H1 (cell line): ENCODE measurements around the gene TRPC4. TPM values are rescaled to one million over a fixed set of nuclear protein-coding genes. Genes with fewer than 3 reads are reported as not detected.

Experiments used
- CTCF ChIA-PET: fragments of 300-600 bp; sonication (Branson Sonifier 250); formaldehyde crosslinking; loops from one replicate; lab custom pipeline; 2021; ENCODE audit not compliant: partially characterized antibody; lab: Charles Lee
- POLR2A ChIA-PET: fragments of 300-600 bp; sonication (Branson Sonifier 250); formaldehyde crosslinking; loops from one replicate; lab custom pipeline; 2021; ENCODE audit warnings: inconsistent platforms; ENCODE audit not compliant: partially characterized antibody; lab: Charles Lee
- DNase-seq, 2 experiments: peaks; one replicate each; pipeline versions ENCODE4 v3.0.0 to v3.0.0-alpha.2; 2010 to 2022; ENCODE audit warnings: low spot score in 2 of 2, low read depth in 1 of 2, mixed read lengths in 1 of 2
- FAIRE-seq: peaks from 2 replicates; lab custom pipeline; 2011; peaks lifted over from hg19 to GRCh38; lab: Jason Lieb, UNC
- H2AFZ ChIP-seq: 2 replicates; pipeline ENCODE4 v1.8.1; 2012; ENCODE audit warnings: low read length, inconsistent platforms
- H2AK5ac ChIP-seq: 2 replicates; pipeline ENCODE4 v1.6.1; 2013; ENCODE audit warnings: low read depth, low read length
- H2BK120ac ChIP-seq: replicated peaks from 2 replicates; pipeline ENCODE3; 2013; ENCODE audit warnings: low read depth, low read length, inconsistent platforms
- H2BK12ac ChIP-seq: 2 replicates; pipeline ENCODE4 v1.6.1; 2013; ENCODE audit warnings: low read depth, low read length
- H2BK15ac ChIP-seq: 2 replicates; pipeline ENCODE4 v1.6.1; 2013; ENCODE audit warnings: low read length
- H2BK20ac ChIP-seq: 2 replicates; pipeline ENCODE4 v1.6.1; 2013; ENCODE audit warnings: low read length
- H2BK5ac ChIP-seq: 2 replicates; pipeline ENCODE4 v1.6.1; 2013; ENCODE audit warnings: low read depth, low read length
- H3K14ac ChIP-seq: 2 replicates; pipeline ENCODE4 v1.6.1; 2013; ENCODE audit warnings: inconsistent platforms; ENCODE audit not compliant: insufficient read length
- H3K18ac ChIP-seq: 2 replicates; pipeline ENCODE4 v1.6.1; 2013; ENCODE audit warnings: low read length; ENCODE audit errors: extremely low read depth
- H3K23ac ChIP-seq: 2 replicates; pipeline ENCODE4 v1.6.1; 2013; ENCODE audit warnings: inconsistent platforms; ENCODE audit not compliant: insufficient read length
- H3K23me2 ChIP-seq: 2 replicates; pipeline ENCODE4 v1.6.1; 2013; ENCODE audit warnings: low read depth, low read length
- H3K27ac ChIP-seq: 2 replicates; pipeline ENCODE4 v1.6.1; 2011; ENCODE audit warnings: low read depth, low read length, inconsistent platforms
- H3K27me3 ChIP-seq, 4 experiments: replicated peaks in 1 of 4; 1 replicate in 1 of 4; 2 replicates in 3 of 4; pipeline versions ENCODE4 v1.6.1 to v1.8.1; 2011 to 2013; ENCODE audit warnings: low read length in 3 of 4, mild to moderate bottlenecking in 3 of 4, inconsistent platforms in 2 of 4, mixed read lengths in 2 of 4, moderate library complexity in 1 of 4; ENCODE audit not compliant: control insufficient read depth in 3 of 4, insufficient read depth in 3 of 4; ENCODE audit errors: extremely low read depth in 1 of 4
- H3K36me3 ChIP-seq, 4 experiments: 2 replicates each; pipeline versions ENCODE4 v1.6.1 to v1.8.1; 2011 to 2013; ENCODE audit warnings: mild to moderate bottlenecking in 4 of 4, low read length in 3 of 4, moderate library complexity in 2 of 4, control low read depth in 1 of 4, inconsistent platforms in 1 of 4; ENCODE audit not compliant: insufficient read depth in 4 of 4, control insufficient read depth in 2 of 4
- H3K4ac ChIP-seq: replicated peaks from 2 replicates; pipeline ENCODE3; 2013; ENCODE audit warnings: low read length, low read depth, mixed read lengths, inconsistent platforms; ENCODE audit not compliant: insufficient read length
- H3K4me1 ChIP-seq, 4 experiments: replicated peaks in 1 of 4; 1 replicate in 1 of 4; 2 replicates in 3 of 4; pipeline versions ENCODE4 v1.6.1 to v1.8.1; 2011 to 2013; ENCODE audit warnings: low read length in 3 of 4, inconsistent platforms in 2 of 4, mixed read lengths in 1 of 4; ENCODE audit not compliant: insufficient read depth in 4 of 4, control insufficient read depth in 3 of 4
- H3K4me2 ChIP-seq, 2 experiments: 2 replicates each; pipeline versions ENCODE4 v1.6.1 to v1.8.1; 2011 to 2013; ENCODE audit warnings: low read depth in 2 of 2, low read length in 2 of 2, control low read depth in 1 of 2, inconsistent platforms in 1 of 2, mild to moderate bottlenecking in 1 of 2; ENCODE audit not compliant: insufficient read depth in 1 of 2
- H3K4me3 ChIP-seq, 4 experiments: fragments of 200-600, 300-600 bp in 1 of 4; sonication (generic), shearing (Covaris generic), sonication (Bioruptor Twin) in 1 of 4; 2 replicates each; pipeline versions ENCODE4 v1.5.1 to v1.8.1; 2011 to 2016; ENCODE audit warnings: low read length in 4 of 4, low read depth in 3 of 4, control low read depth in 2 of 4, inconsistent platforms in 2 of 4, mild to moderate bottlenecking in 2 of 4, mixed read lengths in 1 of 4, moderate library complexity in 1 of 4; ENCODE audit not compliant: insufficient read depth in 2 of 4; ENCODE audit errors: extremely low read depth in 1 of 4
- H3K56ac ChIP-seq: replicated peaks from 2 replicates; pipeline ENCODE3; 2013; ENCODE audit warnings: low read depth, mild to moderate bottlenecking, mixed read lengths, low read length, inconsistent platforms; ENCODE audit not compliant: insufficient read length
- H3K79me1 ChIP-seq: 2 replicates; pipeline ENCODE4 v1.6.1; 2013; ENCODE audit warnings: low read depth, low read length, control low read depth
- H3K79me2 ChIP-seq, 2 experiments: 2 replicates each; pipeline versions ENCODE4 v1.6.1 to v1.8.1; 2012 to 2013; ENCODE audit warnings: low read length in 2 of 2, mild to moderate bottlenecking in 2 of 2, inconsistent platforms in 1 of 2; ENCODE audit not compliant: insufficient read depth in 2 of 2, control insufficient read depth in 1 of 2
- H3K9ac ChIP-seq, 4 experiments: replicated peaks in 1 of 4; 1 replicate in 1 of 4; 2 replicates in 3 of 4; pipeline versions ENCODE4 v1.6.1 to v1.8.1; 2011 to 2013; ENCODE audit warnings: low read depth in 3 of 4, low read length in 3 of 4, control low read depth in 2 of 4, mild to moderate bottlenecking in 2 of 4, moderate library complexity in 2 of 4, inconsistent platforms in 1 of 4; ENCODE audit errors: extremely low read depth in 1 of 4
- H3K9me3 ChIP-seq, 2 experiments: 2 replicates each; pipeline versions ENCODE4 v1.6.1 to v1.8.1; 2012 to 2013; ENCODE audit warnings: mild to moderate bottlenecking in 2 of 2, moderate library complexity in 2 of 2, control low read depth in 1 of 2, inconsistent platforms in 1 of 2, low read depth in 1 of 2, low read length in 1 of 2, mixed read lengths in 1 of 2; ENCODE audit not compliant: insufficient read depth in 2 of 2
- H4K20me1 ChIP-seq, 2 experiments: replicated peaks in 1 of 2; 2 replicates each; pipeline versions ENCODE3 to v1.8.1; 2011 to 2013; ENCODE audit warnings: inconsistent platforms in 2 of 2, low read length in 2 of 2, mild to moderate bottlenecking in 1 of 2; ENCODE audit not compliant: insufficient read depth in 2 of 2, control insufficient read depth in 1 of 2
- H4K5ac ChIP-seq: 2 replicates; pipeline ENCODE4 v1.6.1; 2013; ENCODE audit warnings: low read length, low read depth, mixed read lengths, inconsistent platforms; ENCODE audit not compliant: insufficient read length
- H4K8ac ChIP-seq: 2 replicates; pipeline ENCODE4 v1.8.0; 2013; ENCODE audit warnings: mild to moderate bottlenecking, moderate library complexity, low read length, inconsistent platforms; ENCODE audit not compliant: insufficient read depth; ENCODE audit errors: extremely low read depth
- H4K91ac ChIP-seq: replicated peaks from 2 replicates; pipeline ENCODE3; 2013; ENCODE audit warnings: low read length, mixed read lengths, inconsistent platforms; ENCODE audit not compliant: insufficient read length
- SRF ChIP-seq: IDR thresholded peaks from 2 replicates; pipeline ENCODE4 v1.6.1; 2011; ENCODE audit warnings: mild to moderate bottlenecking, low read depth, low read length, moderate library complexity
- TEAD4 ChIP-seq: IDR thresholded peaks from 2 replicates; pipeline ENCODE4 v1.6.1; 2012; ENCODE audit warnings: low read depth, low read length, inconsistent platforms, mixed read lengths
- WGBS, 2 experiments: shearing (Covaris generic) in 1 of 2; methylation state at CpG; one replicate each; pipeline versions ENCODE4 v1.1.6 to v1.1.7; 2013 to 2015; ENCODE audit warnings: low lambda C conversion rate in 2 of 2, mixed read lengths in 2 of 2, inconsistent platforms in 1 of 2, low coverage in 1 of 2, missing lambda C conversion rate in 1 of 2; ENCODE audit not compliant: insufficient replicate concordance in 2 of 2, insufficient coverage in 1 of 2, insufficient read length in 1 of 2; ENCODE audit errors: extremely low coverage in 1 of 2, missing lambda C conversion rate in 1 of 2; 5-methylcytosine and 5-hydroxymethylcytosine counted together
- polyA plus RNA-seq, 7 experiments: library from polyadenylated mRNA; depleted of rRNA in 3 of 7; stranded (reverse) in 5 of 7; unstranded in 2 of 7; fragments of >200 nt in 5 of 7; fragments of 200-250 nt in 2 of 7; gene quantifications; 1 replicate in 5 of 7; 2 replicates in 1 of 7; 4 replicates in 1 of 7; pipeline versions ENCODE4 v1.2.1 to v1.2.3, GENCODE V29; 2011 to 2013; ENCODE audit warnings: missing spikeins in 2 of 7, mixed read lengths in 2 of 7
- total RNA-seq: library from RNA; stranded (reverse); fragmentation: NEBNext Ultra II Directional; extraction: Animal tissue kit (Norgen Biotek cat#: 25700); gene quantifications from 2 replicates; pipeline ENCODE4 v1.2.1, GENCODE V29; 2021

The TRPC4 gene
- total and polyA plus RNA-seq, 2 of the 8 experiments (the other 6 are each of a cell fraction or from before 2014, with no cell fraction given) = 12.3 to 14.7 TPM

DNA sequence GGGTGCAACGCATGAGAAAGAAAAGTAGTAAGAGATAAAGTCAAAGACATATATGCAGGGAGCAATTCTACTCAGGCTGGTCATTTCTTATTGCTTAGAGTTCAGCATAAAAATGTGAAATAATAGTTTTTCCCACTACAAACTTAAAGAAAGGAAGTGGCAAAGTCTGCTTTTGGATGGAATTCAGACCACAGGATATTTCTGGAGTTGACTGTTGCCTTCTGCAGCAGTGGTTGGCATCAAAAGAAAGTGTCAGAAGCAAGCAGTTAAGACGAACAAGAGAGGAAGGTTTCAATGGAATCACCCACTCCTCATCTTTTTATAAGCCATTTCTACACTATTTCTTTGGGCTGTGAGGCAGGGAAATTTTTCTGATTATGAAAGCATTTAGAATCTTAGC is 36.2 kb upstream of the TRPC4 start:
- no peak overlapping the region for H2BK120ac ChIP-seq
- H3K36me3 ChIP-seq = no peaks in the 10 kb centered on the region
- no peak overlapping the region for H2AK5ac ChIP-seq
- no peak overlapping the region for H4K91ac ChIP-seq
- no peak overlapping the region for H2BK5ac ChIP-seq
- H3K9me3 ChIP-seq = no peaks in the 10 kb centered on the region
- no peak overlapping the region for H3K27ac ChIP-seq
- H3K4me1 ChIP-seq = no peaks in the 10 kb centered on the region
- H3K9ac ChIP-seq = no peak overlapping the region
- H3K23ac ChIP-seq = no peak overlapping the region
- WGBS, 2 experiments = 89% methylated on average over 2 of the region's 2 CpGs; no CpG with 5 or more reads in 1 of the 2 experiments
- H2BK12ac ChIP-seq = no peak overlapping the region
- no peak overlapping the region for H3K14ac ChIP-seq
- no peak overlapping the region for H3K4me3 ChIP-seq
- no peaks in the 10 kb centered on the region for H3K79me1 ChIP-seq
- no peak overlapping the region for H2BK15ac ChIP-seq
- no peak for FAIRE-seq
- no peak overlapping the region for H4K5ac ChIP-seq
- H4K20me1 ChIP-seq = no peaks in the 10 kb centered on the region
- H3K18ac ChIP-seq = no peak overlapping the region
- POLR2A ChIA-PET = no interaction called here
- no peak overlapping the region for H2BK20ac ChIP-seq
- no peaks in the 10 kb centered on the region for H3K27me3 ChIP-seq
- no peak overlapping the region for H3K4me2 ChIP-seq
- no peak for DNase-seq
- no peak overlapping the region for H3K56ac ChIP-seq
- no peak overlapping the region for H4K8ac ChIP-seq
- H3K23me2 ChIP-seq = no peaks in the 10 kb centered on the region
- CTCF ChIA-PET = interaction anchor here (1.0 kb wide), 1 partner anchor 76 kb away, joined by 3 read pairs; no protein-coding TSS in a partner anchor
- no peak overlapping the region for H3K4ac ChIP-seq
- H3K79me2 ChIP-seq = no peaks in the 10 kb centered on the region
- H2AFZ ChIP-seq = 0 out of 2 replicates have a peak overlapping the region, but pooled peaks have one; percentile 7
- TF ChIP-seq TEAD4 = no peak
- TF ChIP-seq SRF = no peak
